IMR-90 (cell line): ENCODE data around the gene SUV39H1.

Source experiments
- BHLHE40 ChIP-seq: fragments of 150-350 bp; IDR thresholded peaks from 2 replicates; pipeline ENCODE4 v1.6.1; 2016; ENCODE audit warnings: mild to moderate bottlenecking, low read depth, low read length
- CEBPB ChIP-seq: IDR thresholded peaks from 2 replicates; pipeline ENCODE4 v1.6.1; 2012; ENCODE audit warnings: low read depth, low read length, improper control_type of control experiment
- CHD1 ChIP-seq: IDR thresholded peaks from 2 replicates; pipeline ENCODE4 v1.6.1; 2012; ENCODE audit warnings: low read depth, low read length, improper control_type of control experiment
- CTCF ChIP-seq: conservative IDR thresholded peaks from 2 replicates; pipeline ENCODE4 v1.5.1; 2012; ENCODE audit warnings: mild to moderate bottlenecking, low read depth, low read length, improper control_type of control experiment
- ELK1 ChIP-seq: fragments of 150-350 bp; IDR thresholded peaks from 2 replicates; pipeline ENCODE4 v1.6.1; 2016; ENCODE audit warnings: low read depth, mild to moderate bottlenecking, low read length, moderate library complexity, borderline replicate concordance
- MAFK ChIP-seq: IDR thresholded peaks from 2 replicates; pipeline ENCODE4 v1.6.1; 2012; ENCODE audit warnings: low read depth, low read length, improper control_type of control experiment
- MAZ ChIP-seq: IDR thresholded peaks from 2 replicates; pipeline ENCODE4 v1.6.1; 2012; ENCODE audit warnings: low read depth, mild to moderate bottlenecking, low read length, improper control_type of control experiment, moderate library complexity, borderline replicate concordance
- MXI1 ChIP-seq: IDR thresholded peaks from 2 replicates; pipeline ENCODE4 v1.6.1; 2012; ENCODE audit warnings: low read depth, mild to moderate bottlenecking, low read length, moderate library complexity, borderline replicate concordance
- POLR2A ChIP-seq: IDR thresholded peaks from 2 replicates; pipeline ENCODE4 v1.6.1; 2012; ENCODE audit warnings: mild to moderate bottlenecking, low read depth, low read length
- RAD21 ChIP-seq: IDR thresholded peaks from 2 replicates; pipeline ENCODE4 v1.6.1; 2012; ENCODE audit warnings: low read length, improper control_type of control experiment
- RCOR1 ChIP-seq: IDR thresholded peaks from 2 replicates; pipeline ENCODE4 v1.6.1; 2012; ENCODE audit warnings: mild to moderate bottlenecking, low read length, improper control_type of control experiment; ENCODE audit not compliant: insufficient replicate concordance
- RFX5 ChIP-seq: IDR thresholded peaks from 2 replicates; pipeline ENCODE4 v1.8.0; 2012; ENCODE audit warnings: low read depth, mild to moderate bottlenecking, low read length, moderate library complexity
- SMC3 ChIP-seq: fragments of 150-350 bp; IDR thresholded peaks from 2 replicates; pipeline ENCODE4 v1.6.1; 2016; ENCODE audit warnings: low read depth, mild to moderate bottlenecking, antibody characterized with exemption, low read length, moderate library complexity
- USF2 ChIP-seq: fragments of 150-350 bp; IDR thresholded peaks from 2 replicates; pipeline ENCODE4 v1.6.1; 2017; ENCODE audit warnings: mild to moderate bottlenecking, antibody characterized with exemption, low read length, low read depth

- TF ChIP-seq BHLHE40 (no peak), CEBPB (no peak), CTCF (no peak), POLR2A (no peak), USF2 (no peak), SMC3 (no peak), ELK1 (no peak), RAD21 (no peak), RCOR1 (no peak), MAZ (no peak), MXI1 (no peak), CHD1 (no peak), RFX5 (no peak), MAFK (no peak)
Measured at GRCh38 chrX:48703228-48703627, 6.7 kb downstream of the SUV39H1 start.
